K562 (cell line): ENCODE measurements around the gene PCYT1A. TPM values are rescaled to one million over a fixed set of nuclear protein-coding genes. Genes with fewer than 3 reads are reported as not detected.

ENCODE experiments used
- E2F5 ChIP-seq: sonication (generic); formaldehyde crosslinking; IDR thresholded peaks from 2 replicates; pipeline ENCODE4 v1.8.0; 2022; ENCODE audit warnings: mild to moderate bottlenecking, missing genetic modification reagents
- E2F6 ChIP-seq, 2 experiments: IDR thresholded peaks; 2 replicates each; pipeline ENCODE4 v1.6.1; 2011; ENCODE audit warnings: borderline replicate concordance in 1 of 2, control low read depth in 1 of 2, low read depth in 1 of 2, low read length in 1 of 2, mild to moderate bottlenecking in 1 of 2, mixed read lengths in 1 of 2, moderate library complexity in 1 of 2; ENCODE audit not compliant: insufficient read depth in 1 of 2, insufficient read length in 1 of 2, poor library complexity in 1 of 2, severe bottlenecking in 1 of 2; ENCODE audit errors: extremely low read depth in 1 of 2
- EWSR1 ChIP-seq: fragments of 450-650 bp; IDR thresholded peaks from 2 replicates; pipeline ENCODE4 v1.6.1; 2018; ENCODE audit warnings: borderline replicate concordance, mild to moderate bottlenecking, low read depth, moderate library complexity; ENCODE audit not compliant: partially characterized antibody
- FIP1L1 ChIP-seq: fragments of 200-400 bp; formaldehyde crosslinking; IDR thresholded peaks from 2 replicates; pipeline ENCODE4 v1.6.1; 2018; ENCODE audit warnings: mild to moderate bottlenecking, low read depth, low read length; ENCODE audit not compliant: poor library complexity, severe bottlenecking
- JUN ChIP-seq, 2 experiments: sonication (generic) in 1 of 2; formaldehyde crosslinking in 1 of 2; IDR thresholded peaks; 2 replicates each; pipeline versions ENCODE4 v1.6.1 to v1.8.0; 2012 to 2022; ENCODE audit warnings: borderline replicate concordance in 2 of 2, mild to moderate bottlenecking in 2 of 2, improper control_type of control experiment in 1 of 2, low read depth in 1 of 2, low read length in 1 of 2, missing genetic modification reagents in 1 of 2
- PTRF ChIP-seq: fragments of 450-650 bp; IDR thresholded peaks from 2 replicates; pipeline ENCODE4 v1.6.1; 2016; ENCODE audit warnings: mild to moderate bottlenecking, missing genetic modification characterization, missing compliant biosample characterization
- TAF1 ChIP-seq: IDR thresholded peaks from 2 replicates; pipeline ENCODE4 v1.6.1; 2011; ENCODE audit warnings: mild to moderate bottlenecking, low read length, moderate library complexity; ENCODE audit not compliant: insufficient read depth, control insufficient read depth, severe bottlenecking; ENCODE audit errors: extremely low read depth
- TFE3 ChIP-seq: fragments of 450-650 bp; formaldehyde crosslinking; IDR thresholded peaks from 2 replicates; pipeline ENCODE4 v1.4.0; 2020; ENCODE audit warnings: mild to moderate bottlenecking, mixed read lengths
- TRIM24 ChIP-seq, 2 experiments: fragments of 450-650 bp; IDR thresholded peaks; 2 replicates each; pipeline ENCODE4 v1.6.1; 2016
- YY1 ChIP-seq, 3 experiments: IDR thresholded peaks; 2 replicates each; pipeline ENCODE4 v1.6.1; 2011; ENCODE audit warnings: low read length in 2 of 3, mild to moderate bottlenecking in 2 of 3, moderate library complexity in 2 of 3, borderline replicate concordance in 1 of 3, control low read depth in 1 of 3, low read depth in 1 of 3; ENCODE audit not compliant: insufficient read depth in 3 of 3, insufficient replicate concordance in 2 of 3, control insufficient read depth in 1 of 3, insufficient read length in 1 of 3; ENCODE audit errors: extremely low read depth in 1 of 3
- ZNF449 ChIP-seq: fragments of 250-450 bp; sonication (Bioruptor Pico); IDR thresholded peaks from 2 replicates; pipeline ENCODE4 v1.8.0; 2022; ENCODE audit warnings: moderate library complexity, mild to moderate bottlenecking, inconsistent platforms
- polyA plus RNA-seq, 8 experiments: library from polyadenylated mRNA; depleted of rRNA in 4 of 8; stranded (reverse) in 5 of 8; unstranded in 3 of 8; fragments of >200 nt; fragmentation: Nextera tagmentation in 2 of 8; fragmentation: Illumina TruSeq in 1 of 8; extraction: Ambion mirVana in 2 of 8; extraction: Trizol in 1 of 8; gene quantifications; 2 replicates each; pipeline versions ENCODE4 v1.2.1 to v1.2.3, GENCODE V29; 2011 to 2014; ENCODE audit warnings: inconsistent platforms in 1 of 8, missing spikeins in 1 of 8
- total RNA-seq, 7 experiments: library from RNA; depleted of rRNA in 6 of 7; stranded (reverse); fragments of >200 nt in 6 of 7; fragmentation: Illumina TruSeq in 2 of 7; extraction: Trizol in 2 of 7; gene quantifications; 2 replicates each; pipeline versions ENCODE4 v1.2.1 to v1.2.3, GENCODE V29; 2011 to 2021; ENCODE audit warnings: low replicate concordance in 1 of 7
- TF ChIP-seq, protein P1 (sequence below): fragments of 450-650 bp; formaldehyde crosslinking; conservative IDR thresholded peaks from 2 replicates; pipeline ENCODE4 v1.4.0; 2022; ENCODE audit warnings: mild to moderate bottlenecking, missing genetic modification characterization
- TF ChIP-seq, protein P2 (sequence below): sonication (generic); formaldehyde crosslinking; IDR thresholded peaks from 2 replicates; pipeline ENCODE4 v1.5.0; 2020; ENCODE audit warnings: missing genetic modification reagents
- TF ChIP-seq, protein P3 (sequence below): sonication (generic); formaldehyde crosslinking; IDR thresholded peaks from 2 replicates; pipeline ENCODE4 v1.8.0; 2023; ENCODE audit warnings: mild to moderate bottlenecking, missing genetic modification reagents

Gene PCYT1A
- total and polyA plus RNA-seq, 9 of the 15 experiments (the other 6 are each of a cell fraction or from before 2014, with no cell fraction given), result 13.4 to 62.8 (median 49.4) TPM

DNA sequence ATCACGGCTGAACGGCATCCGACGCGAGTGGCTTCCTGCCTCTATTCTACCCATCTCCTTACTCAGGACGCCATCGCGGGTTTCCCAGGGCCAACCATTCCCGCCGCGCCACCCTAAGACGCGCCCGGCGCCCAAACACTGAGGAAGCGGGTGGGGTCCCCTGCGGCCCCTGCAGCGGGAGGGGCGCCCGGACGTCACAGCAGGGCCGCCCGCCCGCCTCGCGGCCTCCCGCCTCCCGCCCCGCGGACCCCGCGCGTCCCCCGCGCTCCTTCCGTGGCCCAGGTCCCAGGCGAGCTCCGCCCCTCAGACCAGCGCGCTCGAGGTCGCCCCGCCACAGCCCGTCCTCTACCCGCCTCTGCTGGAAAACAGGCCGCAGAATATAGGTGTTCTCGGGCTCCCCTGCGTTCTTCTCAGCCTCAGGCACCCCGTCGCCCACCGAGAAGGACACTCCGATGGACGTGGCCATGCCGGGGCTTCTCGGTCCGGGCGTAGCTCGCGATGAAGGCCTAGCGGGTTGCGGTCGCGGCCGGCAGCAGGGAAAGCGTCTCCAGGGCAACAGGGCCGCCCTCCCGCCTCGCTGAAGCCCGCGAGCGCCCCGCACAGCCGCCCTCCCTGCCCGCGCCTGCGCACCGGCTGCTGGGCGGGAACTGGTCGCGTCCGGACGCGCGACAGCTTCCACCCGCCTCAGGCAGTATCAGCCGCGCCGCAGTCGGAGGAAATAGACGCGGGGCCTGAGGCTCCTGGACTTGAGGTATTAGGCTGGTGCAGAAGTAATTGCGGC lies 30.4 kb upstream of the PCYT1A start, which contains the start of gene DYNLT2B (continued):
- TF ChIP-seq, protein P1, sequence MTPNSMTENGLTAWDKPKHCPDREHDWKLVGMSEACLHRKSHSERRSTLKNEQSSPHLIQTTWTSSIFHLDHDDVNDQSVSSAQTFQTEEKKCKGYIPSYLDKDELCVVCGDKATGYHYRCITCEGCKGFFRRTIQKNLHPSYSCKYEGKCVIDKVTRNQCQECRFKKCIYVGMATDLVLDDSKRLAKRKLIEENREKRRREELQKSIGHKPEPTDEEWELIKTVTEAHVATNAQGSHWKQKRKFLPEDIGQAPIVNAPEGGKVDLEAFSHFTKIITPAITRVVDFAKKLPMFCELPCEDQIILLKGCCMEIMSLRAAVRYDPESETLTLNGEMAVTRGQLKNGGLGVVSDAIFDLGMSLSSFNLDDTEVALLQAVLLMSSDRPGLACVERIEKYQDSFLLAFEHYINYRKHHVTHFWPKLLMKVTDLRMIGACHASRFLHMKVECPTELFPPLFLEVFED (CRISPR knock-in tag), result no peak; the same call in 1 of the 2 replicates
- TF ChIP-seq, protein P2, sequence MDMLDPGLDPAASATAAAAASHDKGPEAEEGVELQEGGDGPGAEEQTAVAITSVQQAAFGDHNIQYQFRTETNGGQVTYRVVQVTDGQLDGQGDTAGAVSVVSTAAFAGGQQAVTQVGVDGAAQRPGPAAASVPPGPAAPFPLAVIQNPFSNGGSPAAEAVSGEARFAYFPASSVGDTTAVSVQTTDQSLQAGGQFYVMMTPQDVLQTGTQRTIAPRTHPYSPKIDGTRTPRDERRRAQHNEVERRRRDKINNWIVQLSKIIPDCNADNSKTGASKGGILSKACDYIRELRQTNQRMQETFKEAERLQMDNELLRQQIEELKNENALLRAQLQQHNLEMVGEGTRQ (CRISPR knock-in tag), result no peak
- TF ChIP-seq, protein P3, sequence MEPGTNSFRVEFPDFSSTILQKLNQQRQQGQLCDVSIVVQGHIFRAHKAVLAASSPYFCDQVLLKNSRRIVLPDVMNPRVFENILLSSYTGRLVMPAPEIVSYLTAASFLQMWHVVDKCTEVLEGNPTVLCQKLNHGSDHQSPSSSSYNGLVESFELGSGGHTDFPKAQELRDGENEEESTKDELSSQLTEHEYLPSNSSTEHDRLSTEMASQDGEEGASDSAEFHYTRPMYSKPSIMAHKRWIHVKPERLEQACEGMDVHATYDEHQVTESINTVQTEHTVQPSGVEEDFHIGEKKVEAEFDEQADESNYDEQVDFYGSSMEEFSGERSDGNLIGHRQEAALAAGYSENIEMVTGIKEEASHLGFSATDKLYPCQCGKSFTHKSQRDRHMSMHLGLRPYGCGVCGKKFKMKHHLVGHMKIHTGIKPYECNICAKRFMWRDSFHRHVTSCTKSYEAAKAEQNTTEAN (CRISPR knock-in tag), result 0 out of 2 replicates have a peak, but pooled peaks have one; percentile 83
- TF ChIP-seq FIP1L1 (peak; percentile 66), ZNF449 (no peak), PTRF (no peak), EWSR1 (no peak), E2F6 (IDR thresholded peaks at IDR 0.05; ENCODE audit: borderline replicate concordance in 1 of 2, extremely low read depth in 1 of 2, insufficient read depth in 1 of 2, insufficient read length in 1 of 2, low read depth in 1 of 2, low read length in 1 of 2, poor library complexity in 1 of 2, severe bottlenecking in 1 of 2) (peak; percentile 81 to 94), E2F5 (no peak), TAF1 (peak; percentile 86), YY1 (IDR thresholded peaks at IDR 0.05; ENCODE audit: borderline replicate concordance in 1 of 3, control insufficient read depth in 1 of 3, extremely low read depth in 1 of 3, insufficient read depth in 3 of 3, insufficient read length in 1 of 3, insufficient replicate concordance in 2 of 3, low read depth in 1 of 3, low read length in 2 of 3) (peak in 2 of 3 experiments; percentile 64 to 77), TFE3 (no peak), TRIM24 (IDR thresholded peaks at IDR 0.05) (no peak), JUN (IDR thresholded peaks at IDR 0.05; ENCODE audit: borderline replicate concordance, low read depth, low read length) (no peak), JUN (CRISPR knock-in tag; IDR thresholded peaks at IDR 0.05; ENCODE audit: borderline replicate concordance) (no peak; the same call in 1 of the 2 replicates)
